Cardiac fibroblast (primary cell): ENCODE results near the gene PUM2.

Experiments used
- DNase-seq, 2 donors: peaks; one replicate each; pipeline versions ENCODE4 v3.0.0 to v3.0.0-alpha.2; 2010; ENCODE audit warnings: low read depth in 2 of 2
- H3K4me3 ChIP-seq, 2 donors: replicated peaks in 1 of 2; 1 replicate in 1 of 2; 2 replicates in 1 of 2; pipeline ENCODE4 v1.5.1; 2011; ENCODE audit warnings: low read depth in 2 of 2, low read length in 2 of 2, mild to moderate bottlenecking in 2 of 2, moderate library complexity in 1 of 2
- TF ChIP-seq, protein P1 (sequence below): IDR thresholded peaks from one replicate; pipeline ENCODE4 v1.5.1; 2011; ENCODE audit warnings: low read depth, mild to moderate bottlenecking, low read length, inconsistent platforms

PUM2 gene

DNA sequence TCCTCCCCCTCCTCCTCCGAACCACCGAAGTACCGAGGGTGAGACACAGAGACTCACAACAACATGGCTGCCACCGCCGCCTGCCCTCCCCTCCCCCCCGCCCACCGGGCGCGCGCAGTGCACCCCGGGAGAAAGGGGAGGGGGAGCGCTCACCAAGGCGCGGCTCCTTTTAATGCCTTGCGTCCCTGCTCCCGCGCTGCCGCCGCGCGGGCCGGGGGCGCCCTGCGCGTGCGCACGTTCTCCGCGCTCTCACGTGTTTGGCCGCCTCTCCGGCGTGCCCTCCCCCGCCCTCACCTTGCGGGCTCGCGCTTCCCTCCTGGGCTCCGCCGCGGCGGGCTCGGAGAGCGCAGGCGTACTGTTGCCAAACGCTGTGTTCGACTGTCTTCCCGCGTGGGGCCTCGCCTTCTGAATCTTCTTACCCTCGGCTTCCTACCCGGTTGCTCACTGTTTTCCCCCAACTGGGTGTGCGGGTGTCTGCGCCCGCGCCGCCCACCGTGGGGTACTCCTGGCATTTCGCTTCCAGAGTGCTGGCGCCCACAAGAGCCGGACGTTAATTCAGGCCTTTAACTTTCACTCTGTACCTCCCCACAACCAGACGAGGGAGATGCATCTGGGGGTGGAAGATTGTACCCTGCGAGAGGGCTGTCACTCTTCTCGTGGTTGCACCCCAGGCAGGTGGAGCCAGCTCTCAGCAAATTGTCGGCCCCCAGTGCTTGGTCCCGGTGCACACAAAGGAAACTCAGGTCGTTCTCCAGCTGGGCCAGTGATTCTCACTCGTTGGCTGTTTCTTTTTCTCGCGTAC, at the start of gene PUM2:
Gene PUM2 (minus strand): TSS at position 92 of the 802 bp plus-strand sequence. CDS start 23,484 bp downstream, outside the sequence.
- H3K4me3 ChIP-seq, result peak within 1 kb of the TSS; percentile 87 to 94
- TF ChIP-seq, protein P1, sequence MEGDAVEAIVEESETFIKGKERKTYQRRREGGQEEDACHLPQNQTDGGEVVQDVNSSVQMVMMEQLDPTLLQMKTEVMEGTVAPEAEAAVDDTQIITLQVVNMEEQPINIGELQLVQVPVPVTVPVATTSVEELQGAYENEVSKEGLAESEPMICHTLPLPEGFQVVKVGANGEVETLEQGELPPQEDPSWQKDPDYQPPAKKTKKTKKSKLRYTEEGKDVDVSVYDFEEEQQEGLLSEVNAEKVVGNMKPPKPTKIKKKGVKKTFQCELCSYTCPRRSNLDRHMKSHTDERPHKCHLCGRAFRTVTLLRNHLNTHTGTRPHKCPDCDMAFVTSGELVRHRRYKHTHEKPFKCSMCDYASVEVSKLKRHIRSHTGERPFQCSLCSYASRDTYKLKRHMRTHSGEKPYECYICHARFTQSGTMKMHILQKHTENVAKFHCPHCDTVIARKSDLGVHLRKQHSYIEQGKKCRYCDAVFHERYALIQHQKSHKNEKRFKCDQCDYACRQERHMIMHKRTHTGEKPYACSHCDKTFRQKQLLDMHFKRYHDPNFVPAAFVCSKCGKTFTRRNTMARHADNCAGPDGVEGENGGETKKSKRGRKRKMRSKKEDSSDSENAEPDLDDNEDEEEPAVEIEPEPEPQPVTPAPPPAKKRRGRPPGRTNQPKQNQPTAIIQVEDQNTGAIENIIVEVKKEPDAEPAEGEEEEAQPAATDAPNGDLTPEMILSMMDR, result no peak
- DNase-seq, result peak; percentile 93 to 97

- TF ChIP-seq, protein P1, result no peak
- no peak for DNase-seq
- no peak overlapping the region for H3K4me3 ChIP-seq
These were observed 49.7 kb upstream of the PUM2 start for GRCh38 chr2:20400306-20400705.

DNA sequence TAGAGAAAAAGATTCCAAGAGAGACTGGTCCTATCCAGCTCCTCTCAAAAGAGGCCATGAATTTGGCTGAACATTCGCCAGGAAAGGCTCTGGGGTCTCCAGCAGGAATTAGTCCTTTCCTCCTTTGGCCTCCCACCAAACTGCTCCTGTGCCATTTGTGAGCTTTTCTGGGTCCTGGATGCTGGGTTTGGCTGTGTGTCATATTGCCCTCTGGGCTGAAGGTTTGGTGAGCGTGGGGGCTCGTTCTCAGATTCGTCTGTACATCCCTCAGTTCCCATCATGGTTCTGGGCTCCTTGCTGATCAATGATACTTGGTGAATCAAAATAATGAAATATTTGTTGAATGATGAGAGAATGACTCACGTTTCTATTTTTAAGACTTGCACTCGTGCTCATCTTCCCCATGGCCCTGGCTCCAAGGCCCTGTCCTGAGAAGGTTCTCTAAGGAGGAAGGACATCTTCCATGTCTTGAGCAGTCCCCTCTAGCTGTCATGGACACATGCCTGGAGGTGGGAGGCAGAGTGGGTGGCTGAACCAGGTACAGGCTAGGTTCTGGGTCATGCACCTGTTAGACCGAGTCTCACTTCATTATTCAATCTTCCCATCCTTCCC, 48.4 kb upstream of the PUM2 start:
- H3K4me3 ChIP-seq, result no peak overlapping the region
- DNase-seq, result peak in 1 of 2 donors; percentile 40
- TF ChIP-seq, protein P1, result no peak

DNA sequence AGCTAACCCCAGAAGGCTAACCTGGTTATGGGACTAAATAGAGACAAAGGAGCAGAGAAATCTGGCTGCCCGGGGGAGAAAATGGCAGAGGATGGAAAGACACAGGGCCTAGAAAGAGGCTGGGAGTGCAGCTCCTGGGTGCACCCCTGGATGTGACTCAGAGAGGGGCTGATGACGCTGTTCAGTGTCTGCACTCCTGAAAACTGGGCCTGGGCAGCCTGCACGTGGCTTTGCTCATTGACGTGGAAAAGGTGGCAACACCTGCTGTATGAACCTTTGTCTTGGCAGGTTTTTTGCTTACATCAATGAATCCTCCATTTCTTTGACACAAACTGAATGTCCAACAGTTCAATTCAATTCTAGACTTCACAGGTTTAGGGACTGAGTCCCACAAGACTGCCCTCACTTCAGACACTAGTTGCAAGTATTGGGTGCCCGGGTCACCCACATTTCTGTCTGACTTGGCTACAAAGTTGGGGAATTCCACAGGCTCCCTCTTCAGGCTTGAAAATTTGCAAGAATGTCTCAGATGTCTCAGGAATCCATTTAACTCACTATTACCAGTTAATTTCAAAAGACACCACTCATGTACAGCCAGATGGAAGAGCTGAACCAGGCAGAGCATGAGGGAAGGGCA, 47.3 kb upstream of the PUM2 start:
- TF ChIP-seq, protein P1, result no peak
- no peak overlapping the region for H3K4me3 ChIP-seq
- DNase-seq, result no peak

DNA sequence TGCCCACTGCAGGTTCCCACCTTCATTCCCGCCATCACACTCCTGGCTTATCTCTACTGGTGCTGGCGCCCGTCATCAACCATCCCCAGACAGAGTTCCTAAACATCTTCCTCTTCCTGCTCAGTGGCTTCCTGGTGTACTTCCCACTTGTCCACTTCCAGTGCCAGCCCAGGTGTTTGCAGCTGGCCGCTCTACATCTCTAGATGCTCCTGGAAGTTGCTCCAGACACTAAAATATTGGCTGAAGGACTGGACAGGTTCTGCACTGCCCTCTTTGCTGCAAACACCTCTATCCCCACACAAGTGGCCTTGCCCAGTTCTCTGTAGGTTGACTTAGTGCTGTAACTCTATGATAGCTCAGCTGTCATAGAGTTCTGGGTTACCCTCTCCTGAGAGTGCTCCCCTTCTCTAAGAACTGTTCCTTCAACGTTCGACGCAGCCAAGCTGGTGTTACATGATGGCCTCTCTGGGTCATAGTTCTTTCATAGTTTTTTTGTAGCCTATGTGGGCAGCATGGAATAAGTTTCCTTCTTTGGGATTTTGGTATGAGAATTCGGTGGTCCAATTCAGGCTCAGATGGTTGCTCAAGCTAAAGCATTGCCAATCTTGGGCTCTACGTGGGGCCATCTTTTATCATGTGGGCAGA, 45.8 kb upstream of the PUM2 start:
- DNase-seq, result no peak
- no peak overlapping the region for H3K4me3 ChIP-seq
- TF ChIP-seq, protein P1, result no peak

DNA sequence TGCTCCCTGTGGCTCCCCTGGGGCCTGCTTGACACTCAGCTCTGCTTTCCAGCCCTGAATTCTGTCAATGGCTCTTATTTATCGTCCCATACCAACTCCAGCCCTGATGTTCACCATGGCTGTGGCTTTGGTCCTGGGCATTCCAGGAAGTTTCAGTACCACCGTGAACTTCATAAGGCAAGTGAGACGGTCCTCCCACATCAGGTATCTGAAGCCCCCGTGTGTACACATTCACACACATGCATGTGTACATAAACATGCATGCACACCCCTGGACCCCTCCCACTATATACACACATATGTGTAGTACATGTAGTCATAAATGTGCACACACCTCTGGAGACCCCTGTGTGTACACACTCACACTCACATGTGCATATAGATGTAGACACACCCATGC, 43.3 kb upstream of the PUM2 start:
- no peak overlapping the region for H3K4me3 ChIP-seq
- TF ChIP-seq, protein P1, result no peak
- DNase-seq, result no peak
